Measurements from ENCODE around the gene DMXL2. TPM values are rescaled to one million over a fixed set of nuclear protein-coding genes. Genes with fewer than 3 reads are reported as not detected.

The DMXL2 gene
- total and polyA plus RNA-seq, 2 experiments from 2014 or later = 6.1 to 61.1 TPM

- H3K4me3 Mint-ChIP-seq = no peak overlapping the region
- no peaks in the 10 kb centered on the region for H3K36me3 ChIP-seq (ENCODE audit: insufficient read depth)
- TF ChIP-seq ZNF462 (CRISPR knock-in tag; IDR thresholded peaks at IDR 0.05) = no peak
- no peak for TF ChIP-seq EZH2 (IDR thresholded peaks at IDR 0.05; ENCODE audit: low read depth, unreplicated experiment)
- TF ChIP-seq EZH2phosphoT487 (IDR thresholded peaks at IDR 0.05; ENCODE audit: unreplicated experiment) = no peak
- TF ChIP-seq ZNF114 (CRISPR knock-in tag; IDR thresholded peaks at IDR 0.05) = no peak
- TF ChIP-seq, protein P1, sequence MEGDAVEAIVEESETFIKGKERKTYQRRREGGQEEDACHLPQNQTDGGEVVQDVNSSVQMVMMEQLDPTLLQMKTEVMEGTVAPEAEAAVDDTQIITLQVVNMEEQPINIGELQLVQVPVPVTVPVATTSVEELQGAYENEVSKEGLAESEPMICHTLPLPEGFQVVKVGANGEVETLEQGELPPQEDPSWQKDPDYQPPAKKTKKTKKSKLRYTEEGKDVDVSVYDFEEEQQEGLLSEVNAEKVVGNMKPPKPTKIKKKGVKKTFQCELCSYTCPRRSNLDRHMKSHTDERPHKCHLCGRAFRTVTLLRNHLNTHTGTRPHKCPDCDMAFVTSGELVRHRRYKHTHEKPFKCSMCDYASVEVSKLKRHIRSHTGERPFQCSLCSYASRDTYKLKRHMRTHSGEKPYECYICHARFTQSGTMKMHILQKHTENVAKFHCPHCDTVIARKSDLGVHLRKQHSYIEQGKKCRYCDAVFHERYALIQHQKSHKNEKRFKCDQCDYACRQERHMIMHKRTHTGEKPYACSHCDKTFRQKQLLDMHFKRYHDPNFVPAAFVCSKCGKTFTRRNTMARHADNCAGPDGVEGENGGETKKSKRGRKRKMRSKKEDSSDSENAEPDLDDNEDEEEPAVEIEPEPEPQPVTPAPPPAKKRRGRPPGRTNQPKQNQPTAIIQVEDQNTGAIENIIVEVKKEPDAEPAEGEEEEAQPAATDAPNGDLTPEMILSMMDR (conservative IDR thresholded peaks at IDR 0.05; ENCODE audit: low read depth in 2 of 2) = no peak
- no peaks in the 10 kb centered on the region for H3F3A ChIP-seq (replicated peaks; ENCODE audit: low read depth)
- no peak overlapping the region for H3K4me2 ChIP-seq
- H3K27ac Mint-ChIP-seq = no peak overlapping the region
- H3K27me3 Mint-ChIP-seq (ENCODE audit: insufficient read depth, low read depth, poor library complexity) = no peaks in the 10 kb centered on the region
- ATAC-seq (no peak), DNase-seq (ENCODE audit: low spot score) (no peak)
- H2AFZ ChIP-seq = no peak overlapping the region
- H3K9me2 ChIP-seq (ENCODE audit: insufficient read depth) = no peaks in the 10 kb centered on the region
- no peak overlapping the region for H3K4me3 ChIP-seq
- H3K36me3 Mint-ChIP-seq (ENCODE audit: low read depth) = peaks cover 19% of the 10 kb centered on the region
- no peaks in the 10 kb centered on the region for H4K20me1 ChIP-seq (replicated peaks; ENCODE audit: insufficient read depth)
- H3K4me1 ChIP-seq (ENCODE audit: insufficient read depth) = no peaks in the 10 kb centered on the region
- no peaks in the 10 kb centered on the region for H3K27me3 ChIP-seq (ENCODE audit: insufficient read depth)
- no peak overlapping the region for H3K27ac ChIP-seq (ENCODE audit: low read depth)
- no peaks in the 10 kb centered on the region for H3K79me2 ChIP-seq (replicated peaks; ENCODE audit: insufficient read depth)
- peaks cover 10% of the 10 kb centered on the region for H3K9me3 Mint-ChIP-seq
- H3K4me1 Mint-ChIP-seq = no peaks in the 10 kb centered on the region
Observed at GRCh38 chr15:51483985-51484384, 138.6 kb downstream of the DMXL2 start.
